GM18502 (cell line): ENCODE data around the gene RAB40C.

ENCODE experiments used
- ATAC-seq: cut with Tn5 transposase; IDR thresholded peaks from one replicate; pipeline ENCODE4 v1.9.1; 2021; ENCODE audit warnings: mild to moderate bottlenecking; ENCODE audit not compliant: unreplicated experiment, poor library complexity

The RAB40C gene

DNA sequence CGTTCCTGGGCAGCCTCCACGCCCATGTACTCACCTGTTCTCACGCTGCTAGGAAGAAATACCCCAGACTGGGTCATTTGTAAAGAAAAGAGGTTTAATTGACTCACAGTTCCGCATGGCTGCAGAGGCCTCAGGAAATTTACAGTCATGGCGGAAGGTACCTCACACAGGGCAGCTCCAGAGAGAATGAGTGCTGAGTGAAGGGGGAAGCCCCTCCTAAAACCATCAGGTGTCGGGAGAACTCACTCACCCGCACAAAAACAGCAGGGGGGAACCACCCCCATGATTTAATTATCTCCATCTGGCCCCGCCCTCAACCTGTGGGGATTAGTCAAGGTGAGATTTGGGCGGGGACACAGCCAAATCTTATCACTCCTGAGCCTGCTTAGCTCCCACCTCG is 18.2 kb downstream of the RAB40C start:
- no peak for ATAC-seq

DNA sequence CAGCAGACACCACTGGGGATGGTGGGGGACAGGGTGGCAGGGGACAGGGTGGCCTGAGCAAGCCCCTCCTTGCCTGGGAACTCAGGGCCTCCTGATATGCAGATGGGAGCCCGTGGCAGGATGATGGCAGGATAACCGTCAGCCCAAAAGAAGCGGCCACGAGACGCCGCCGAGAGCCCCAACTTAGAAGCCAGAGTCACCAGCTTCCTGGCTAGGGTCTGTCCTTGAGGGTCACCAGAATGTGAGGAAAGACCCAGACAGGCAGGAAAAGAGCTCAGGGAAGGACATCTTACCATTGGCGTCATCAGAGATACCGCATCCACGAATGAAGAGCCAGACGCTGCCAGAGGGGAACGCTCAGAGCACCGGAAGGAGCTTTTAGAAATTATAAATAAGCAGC is 19.4 kb downstream of the RAB40C start:
- ATAC-seq, result no peak

DNA sequence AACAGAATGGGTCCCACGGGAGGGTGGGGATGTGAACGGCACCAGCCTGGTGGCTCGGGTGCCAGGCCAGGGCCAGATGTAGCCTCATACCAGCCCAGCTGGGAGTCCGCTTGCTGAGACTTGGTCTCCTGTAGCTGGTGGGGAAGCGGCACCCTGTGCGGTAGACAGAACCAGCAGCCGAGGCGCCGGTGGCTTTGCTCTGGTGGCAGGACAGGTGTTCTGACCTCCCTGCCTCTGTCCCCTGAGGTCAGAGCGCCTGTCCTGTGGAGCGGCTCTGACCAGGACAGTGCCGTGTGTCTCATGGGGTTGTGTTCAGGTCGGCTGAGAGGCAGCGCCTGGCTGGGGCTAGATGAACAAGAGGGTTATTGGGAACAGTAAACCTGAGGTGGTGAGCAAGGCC is 20.1 kb downstream of the RAB40C start:
- ATAC-seq, result no peak

DNA sequence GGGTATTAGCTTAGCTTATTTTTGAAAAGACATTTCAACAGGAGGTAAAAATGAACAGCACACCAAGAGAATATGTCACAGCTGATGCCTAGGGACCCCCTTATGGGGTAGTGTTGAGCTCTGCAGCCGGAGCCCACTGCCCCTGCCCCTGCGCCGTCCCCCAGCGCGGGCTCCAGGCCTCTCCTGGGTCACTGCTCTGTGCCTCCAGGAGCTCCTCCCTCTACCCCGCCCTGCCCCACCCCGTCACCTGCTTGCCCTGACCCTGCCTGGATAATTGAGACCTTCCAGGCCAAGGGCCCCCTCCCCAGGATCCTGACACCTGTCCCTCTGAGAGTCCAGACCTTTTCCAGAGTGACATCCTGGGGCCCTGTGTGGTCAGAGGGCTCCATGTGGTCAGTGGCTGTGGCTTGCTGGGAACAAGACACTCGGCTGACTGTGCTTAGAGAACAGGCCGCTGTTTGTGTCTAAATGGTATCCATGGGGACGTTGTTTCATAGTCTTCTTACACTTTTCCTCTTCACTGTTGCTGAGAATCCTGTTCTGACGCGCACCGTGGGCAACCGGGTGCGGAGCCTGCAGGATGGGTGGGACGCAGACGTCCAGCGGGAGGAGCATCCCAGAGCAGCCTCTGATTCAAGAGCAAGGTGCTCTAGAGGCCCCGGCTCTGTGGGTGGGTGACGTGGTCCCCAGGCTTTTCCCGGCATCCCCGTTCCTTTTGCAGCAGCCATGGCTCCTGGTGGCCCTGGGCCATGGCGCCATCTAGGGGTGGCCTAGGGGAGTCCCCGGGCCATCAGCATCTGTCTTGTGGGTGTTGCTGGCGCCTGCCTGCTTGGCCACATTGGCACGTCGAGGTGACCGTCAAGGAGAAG is 20.9 kb downstream of the RAB40C start:
- no peak for ATAC-seq

DNA sequence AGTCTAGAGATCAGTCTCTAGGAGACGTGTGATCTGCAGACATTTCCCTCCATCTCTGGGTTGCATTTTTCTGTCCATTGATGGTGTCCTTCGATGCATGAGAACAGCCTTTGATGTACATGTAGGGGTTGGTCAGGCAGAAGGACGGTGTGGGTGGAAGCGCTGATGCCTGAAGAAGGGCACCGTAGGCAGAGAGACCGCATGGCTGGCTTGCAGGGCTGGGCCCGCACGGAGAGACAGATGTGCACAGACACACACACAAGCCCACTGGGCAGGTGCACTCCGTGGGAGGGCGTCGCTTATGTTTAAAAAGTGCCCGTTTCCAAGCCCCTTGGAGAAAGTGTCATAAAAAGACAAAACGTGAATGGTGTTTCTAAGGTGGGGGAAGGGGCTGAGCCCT is 25.3 kb downstream of the RAB40C start:
- ATAC-seq, result no peak

DNA sequence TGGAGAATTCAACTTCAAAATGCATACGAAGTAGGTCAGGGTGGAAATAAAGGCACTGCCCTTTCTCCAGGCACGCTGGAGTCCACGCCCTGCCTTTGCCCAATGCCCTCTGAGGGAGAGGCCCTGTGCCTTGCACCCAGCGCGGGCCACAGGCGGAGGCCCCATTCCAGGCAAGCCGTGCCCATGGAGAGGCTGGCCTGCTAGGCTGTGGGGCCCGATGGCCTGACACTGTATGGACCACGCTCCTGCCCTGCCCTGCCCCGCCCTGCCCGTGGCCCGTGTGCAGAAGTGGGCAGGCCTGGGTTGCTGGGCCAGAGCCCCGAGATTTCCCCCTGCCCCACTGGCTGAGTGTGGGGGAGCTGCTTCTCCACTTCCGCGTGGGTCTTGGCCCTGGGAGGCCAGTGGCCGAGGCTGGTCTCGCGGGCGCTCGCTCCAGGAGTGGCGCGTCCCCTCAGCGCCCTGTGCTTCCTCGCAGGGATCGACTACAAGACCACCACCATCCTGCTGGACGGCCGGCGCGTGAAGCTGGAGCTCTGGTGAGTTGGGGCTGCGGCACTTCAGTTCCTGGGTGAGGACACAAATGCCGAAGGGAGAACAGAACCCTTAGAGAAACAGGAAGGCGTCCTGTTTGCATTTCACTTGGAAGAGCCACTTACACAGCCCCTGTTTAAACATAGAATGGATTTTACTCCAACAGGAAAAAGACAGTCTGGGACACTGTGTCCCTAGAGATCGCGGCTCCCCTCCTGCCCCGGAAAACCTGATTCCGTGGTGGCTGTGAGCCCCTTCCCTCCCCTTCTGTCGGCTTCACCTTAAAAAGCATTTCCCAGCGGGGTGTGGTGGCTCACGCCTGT is 27.1 kb downstream of the RAB40C start:
- ATAC-seq, result no peak

DNA sequence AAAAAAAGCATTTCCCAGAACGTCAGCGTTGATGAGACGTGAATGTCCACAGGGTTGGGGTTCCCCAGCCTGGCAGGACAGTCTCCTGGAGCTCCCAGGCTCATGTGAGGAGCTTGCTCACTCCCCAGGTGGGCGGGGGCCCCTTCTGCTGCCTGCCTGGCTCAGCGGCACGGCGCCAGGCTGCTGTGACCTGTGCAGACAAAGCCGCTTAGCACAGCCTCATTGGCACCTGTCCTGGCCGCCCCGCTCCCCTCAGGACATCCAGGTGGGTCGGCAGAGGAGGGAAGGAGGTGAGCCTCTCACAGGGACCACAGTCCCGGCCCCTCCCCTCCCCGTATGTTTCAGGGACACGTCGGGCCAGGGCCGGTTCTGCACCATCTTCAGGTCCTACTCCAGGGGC is 28.0 kb downstream of the RAB40C start:
- no peak for ATAC-seq

DNA sequence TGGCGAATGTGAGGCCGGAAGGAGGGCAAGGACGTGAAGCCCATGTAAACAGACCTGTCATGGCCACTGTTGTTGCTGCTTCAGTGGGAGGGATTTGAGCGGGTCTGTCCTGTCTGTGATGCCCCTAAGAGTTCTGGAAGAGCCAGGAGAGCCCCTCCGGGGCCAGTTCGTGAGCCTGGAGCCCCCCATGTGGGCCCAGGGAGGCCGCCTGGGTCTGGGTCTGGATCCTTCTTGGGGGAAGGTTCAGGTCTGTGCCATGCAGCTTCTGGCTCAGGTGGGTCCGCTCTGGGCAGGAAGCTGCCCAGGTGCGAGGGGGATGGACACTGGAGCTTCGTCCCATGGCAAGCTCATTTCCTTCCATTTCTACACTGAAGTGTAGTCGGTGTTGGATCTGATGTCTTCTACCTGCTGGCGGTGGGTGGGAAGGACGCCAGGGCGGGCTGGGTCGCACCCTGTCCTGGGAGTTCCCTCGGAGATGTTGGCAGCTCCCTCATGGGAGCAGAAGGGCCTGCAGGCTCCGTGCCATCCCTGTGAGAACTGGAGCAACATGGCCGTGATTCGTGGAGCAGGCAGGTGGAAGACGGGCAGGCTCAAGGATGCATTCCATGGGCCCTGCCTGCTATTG is 29.7 kb downstream of the RAB40C start:
- no peak for ATAC-seq

DNA sequence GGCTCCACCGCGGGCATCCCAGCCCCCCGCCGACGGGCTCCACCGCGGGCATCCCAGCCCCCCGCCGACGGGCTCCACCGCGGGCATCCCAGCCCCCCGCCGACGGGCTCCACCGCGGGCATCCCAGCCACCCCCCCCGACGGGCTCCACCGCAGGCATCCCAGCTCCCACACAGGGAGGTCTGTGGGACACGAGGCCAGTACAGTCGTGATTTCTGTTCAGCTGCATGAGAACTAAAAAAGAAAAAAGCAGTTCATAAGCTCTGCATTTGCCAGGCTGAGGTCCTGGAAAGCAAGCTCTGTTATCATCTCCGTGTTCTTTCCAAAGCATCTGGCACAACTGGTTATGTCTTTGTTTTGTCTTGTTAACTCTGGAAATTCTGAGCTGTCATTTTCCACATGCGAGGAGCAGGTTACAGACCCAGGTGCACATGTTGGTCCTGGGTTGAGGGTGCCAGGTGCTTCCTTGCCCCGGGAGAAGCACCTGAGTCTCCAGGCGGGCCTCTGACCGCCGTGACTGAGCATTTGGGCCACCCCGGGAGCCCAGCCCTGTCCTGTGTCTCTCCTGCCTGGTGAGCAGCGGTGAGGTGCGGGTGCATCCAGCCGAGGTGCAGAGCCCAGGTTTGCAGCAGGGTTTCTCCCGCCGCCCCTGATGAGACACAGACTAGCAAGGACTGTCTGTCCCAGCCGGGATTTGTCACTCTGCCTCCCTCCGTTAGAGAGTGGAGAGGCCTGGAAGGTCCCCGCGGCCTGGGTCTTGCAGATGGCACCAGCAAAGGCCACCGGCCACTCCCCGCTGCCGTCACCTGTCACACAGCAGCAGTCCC is 31.0 kb downstream of the RAB40C start:
- no peak for ATAC-seq

DNA sequence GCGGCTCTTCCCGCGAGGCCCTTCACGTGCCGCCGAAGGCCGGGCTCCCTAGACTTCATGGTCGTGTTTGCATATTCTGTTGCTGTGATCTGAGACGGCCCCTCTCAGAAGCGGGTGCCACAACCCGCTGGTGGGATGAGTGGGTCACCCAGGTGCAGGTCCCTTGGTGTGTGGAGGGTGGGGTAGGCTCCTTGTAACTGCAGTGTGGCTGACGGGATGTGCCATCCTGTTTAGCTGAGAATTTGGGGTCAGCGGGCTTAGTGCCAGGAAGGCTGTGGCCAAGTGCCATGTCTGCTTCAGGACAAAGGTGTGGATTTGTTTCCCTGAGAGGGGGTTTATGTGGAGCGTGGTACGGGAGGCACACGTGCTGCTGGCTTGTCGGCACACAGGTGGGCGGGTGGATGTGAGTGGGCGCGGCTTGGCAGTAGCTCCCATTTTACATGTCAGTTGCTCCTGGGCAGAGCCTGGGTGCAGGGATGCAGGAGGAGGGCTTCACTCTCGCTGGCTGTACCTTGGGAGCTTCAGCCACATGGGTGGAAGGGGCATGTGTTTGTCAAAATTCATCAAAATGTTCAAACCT is 31.8 kb downstream of the RAB40C start:
- ATAC-seq, result no peak

DNA sequence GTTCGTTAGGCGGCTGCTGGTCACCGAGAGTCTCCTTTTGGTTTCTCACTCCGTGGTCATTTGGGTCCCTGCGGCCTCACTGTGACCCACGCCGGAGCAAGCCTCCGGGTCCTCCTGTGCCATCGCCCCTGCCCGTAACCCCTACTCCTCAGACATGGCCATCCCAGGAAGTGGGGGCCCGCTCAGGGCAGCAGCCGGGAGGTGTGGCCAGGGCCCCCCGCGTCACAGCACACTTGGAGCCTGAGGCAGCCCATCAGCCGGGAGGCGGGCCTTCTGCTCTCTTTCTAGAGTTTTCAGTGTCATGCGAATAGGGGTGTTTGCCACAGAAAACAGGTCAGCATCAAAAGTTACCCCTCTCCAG is 33.0 kb downstream of the RAB40C start:
- ATAC-seq, result no peak

DNA sequence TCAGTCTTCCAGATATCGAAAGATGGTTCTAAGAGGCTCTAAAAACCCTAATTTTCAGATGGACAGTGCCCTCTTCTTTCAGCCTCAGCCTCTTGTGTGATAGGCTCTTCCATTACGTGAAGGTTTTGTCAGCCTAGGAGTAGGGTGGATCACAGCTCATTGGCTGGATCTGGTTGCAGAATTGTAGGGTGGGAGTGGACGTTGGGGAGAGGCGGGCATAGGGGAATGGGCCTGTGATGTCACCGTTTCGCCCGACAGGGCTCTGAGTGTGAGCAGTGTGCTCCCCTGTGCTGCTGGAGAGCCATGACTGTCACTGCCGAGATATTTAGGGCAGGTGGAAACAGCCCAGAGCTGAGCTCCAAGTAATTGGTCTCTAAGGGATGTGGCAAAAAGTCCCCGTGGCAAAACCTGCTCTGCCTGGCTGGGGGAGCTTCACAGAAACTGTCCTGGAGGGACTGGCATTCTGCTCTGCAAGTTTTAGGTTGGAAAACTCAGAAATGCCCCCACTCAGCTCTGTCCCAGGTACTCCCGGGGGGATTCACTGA is 34.7 kb downstream of the RAB40C start:
- ATAC-seq, result no peak

DNA sequence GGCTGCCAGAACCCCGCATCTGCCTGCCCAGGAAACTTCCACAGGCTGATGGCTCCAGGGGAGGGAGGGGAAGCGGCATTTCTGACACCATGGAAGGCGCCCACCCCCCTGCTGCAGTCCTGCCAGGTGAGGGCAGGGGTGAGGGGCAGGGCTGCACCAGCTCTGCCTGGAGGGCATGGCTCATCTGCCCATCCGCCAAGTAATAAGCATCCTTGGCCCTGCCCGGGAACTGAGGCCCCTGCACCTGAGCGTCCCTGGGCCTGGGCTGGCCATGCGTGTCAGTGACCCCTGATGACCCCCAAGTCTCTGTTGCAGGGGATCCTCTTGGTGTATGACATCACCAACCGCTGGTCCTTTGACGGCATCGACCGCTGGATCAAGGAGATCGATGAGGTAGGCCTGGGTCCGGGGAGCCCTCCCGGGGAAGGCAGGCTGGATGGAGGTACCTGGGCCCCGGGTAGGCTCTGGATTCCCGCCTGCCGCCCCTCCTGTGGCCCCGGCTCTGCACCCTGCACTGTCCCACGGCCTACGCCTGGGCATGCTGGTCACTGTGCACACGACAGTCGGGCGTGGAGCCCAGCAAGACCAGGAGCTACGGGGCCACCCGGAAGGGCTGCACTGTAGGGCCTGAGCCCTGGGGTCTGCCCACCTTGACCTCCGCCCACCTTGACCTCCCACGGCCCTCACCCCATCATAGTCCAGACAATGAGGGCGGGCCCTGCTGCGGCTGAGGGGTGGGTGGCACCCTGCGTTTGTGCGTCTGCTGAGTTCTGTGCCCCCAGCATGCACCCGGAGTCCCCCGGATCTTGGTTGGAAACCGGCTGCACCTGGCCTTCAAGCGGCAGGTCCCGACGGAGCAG is 35.5 kb downstream of the RAB40C start:
- no peak for ATAC-seq

DNA sequence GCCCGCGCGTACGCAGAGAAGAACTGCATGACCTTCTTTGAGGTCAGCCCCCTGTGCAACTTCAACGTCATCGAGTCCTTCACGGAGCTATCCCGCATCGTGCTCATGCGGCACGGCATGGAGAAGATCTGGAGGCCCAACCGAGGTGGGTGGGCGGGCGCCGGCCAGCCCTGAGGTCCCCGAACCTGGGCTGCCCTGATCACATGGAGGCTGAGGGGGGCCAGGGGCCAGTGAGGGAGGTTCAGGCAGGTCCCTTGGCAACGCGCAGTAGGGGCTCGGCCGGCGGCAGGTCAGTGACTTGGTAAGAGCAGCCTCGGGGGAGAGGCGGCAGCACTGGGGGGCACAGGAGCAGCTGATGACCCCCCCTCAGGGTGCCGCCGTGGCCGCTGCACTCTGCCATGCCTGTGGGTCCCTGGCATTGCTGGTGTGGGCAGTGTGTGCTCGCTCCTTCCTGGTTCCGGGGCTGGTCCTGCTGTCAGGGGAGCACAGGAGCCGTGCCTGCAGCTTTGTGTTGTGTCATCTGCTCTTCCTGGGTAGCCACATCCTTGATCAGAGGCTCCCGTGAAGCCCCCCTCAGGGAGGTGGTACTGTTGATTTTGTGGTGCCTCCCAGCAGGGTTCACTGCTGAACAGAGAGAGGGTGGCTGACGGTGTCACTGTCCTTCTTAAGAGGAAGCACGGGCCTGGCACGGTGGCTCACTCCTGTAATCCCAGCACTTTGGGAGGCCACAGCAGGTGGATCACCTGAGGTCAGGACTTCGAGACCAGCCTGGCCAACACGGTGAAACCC is 36.3 kb downstream of the RAB40C start:
- ATAC-seq, result no peak

DNA sequence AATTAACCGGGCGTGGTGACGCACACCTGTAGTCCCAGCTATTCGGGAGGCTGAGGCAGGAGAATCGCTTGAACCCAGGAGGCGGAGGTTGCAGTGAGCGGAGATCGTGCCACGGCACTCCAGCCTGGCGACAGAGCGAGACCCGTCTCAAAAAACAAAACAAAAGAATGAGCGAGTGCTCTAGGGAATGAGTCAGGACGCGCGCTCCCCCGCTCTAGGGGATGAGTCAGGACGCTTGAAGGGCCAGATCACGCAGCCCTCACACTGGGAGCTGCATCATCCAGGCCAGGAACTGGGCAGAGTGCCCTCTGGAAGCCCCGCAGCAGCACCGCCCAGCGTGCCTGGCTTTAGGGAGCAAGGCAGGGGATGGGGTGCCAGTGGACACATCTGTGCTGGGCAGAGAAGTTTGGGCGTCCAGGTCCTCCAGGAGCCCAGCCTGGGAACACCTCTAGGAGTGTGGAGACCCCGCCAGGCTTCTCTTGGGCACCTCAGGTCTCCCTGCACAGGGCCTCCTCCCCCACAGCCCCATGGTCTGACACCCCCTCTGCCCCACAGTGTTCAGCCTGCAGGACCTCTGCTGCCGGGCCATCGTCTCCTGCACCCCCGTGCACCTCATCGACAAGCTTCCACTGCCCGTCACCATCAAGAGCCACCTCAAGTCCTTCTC is 37.1 kb downstream of the RAB40C start:
- no peak for ATAC-seq

DNA sequence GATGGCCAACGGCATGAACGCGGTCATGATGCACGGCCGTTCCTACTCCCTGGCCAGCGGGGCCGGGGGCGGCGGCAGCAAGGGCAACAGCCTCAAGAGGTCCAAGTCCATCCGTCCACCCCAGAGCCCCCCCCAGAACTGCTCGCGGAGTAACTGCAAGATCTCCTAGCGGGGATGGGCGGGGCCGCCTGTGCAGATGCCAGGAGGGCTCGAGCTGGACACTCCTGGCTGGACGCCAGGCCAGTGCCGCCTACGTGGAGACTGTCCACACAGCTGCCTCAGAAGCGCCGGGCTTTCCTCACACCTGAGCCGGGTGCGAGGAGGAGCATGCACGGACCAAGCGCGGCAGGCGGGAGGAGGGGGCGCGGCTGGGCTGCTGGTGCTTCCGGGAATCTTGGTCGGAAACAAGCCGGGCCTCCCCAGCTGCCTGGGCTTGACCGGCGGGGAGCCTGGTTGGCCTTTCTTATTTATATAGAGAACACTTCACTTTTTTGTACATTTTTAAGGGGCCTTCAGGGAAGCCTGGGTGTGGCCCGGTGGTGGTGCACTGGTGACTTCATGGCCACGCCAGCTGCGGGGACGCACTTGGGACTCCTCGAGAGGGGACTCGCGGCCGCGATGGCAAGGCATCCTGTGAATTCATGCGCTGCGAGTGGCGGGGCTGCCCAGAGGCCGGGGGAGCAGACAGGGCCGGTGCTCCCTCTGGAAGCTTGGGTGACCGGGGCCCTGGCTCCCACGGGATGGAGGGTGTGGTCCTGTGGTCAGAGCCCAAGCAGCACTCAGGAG is 37.8 kb downstream of the RAB40C start:
- no peak for ATAC-seq
